Stimulated activated CD4-positive, alpha-beta T cell treated with anti-CD3 and anti-CD28 coated beads, TNF-alpha, amount 100 ng/mL, for 4 hours (primary cell): ENCODE results near the gene SPDEF.

ENCODE experiments used
- DNase-seq, 3 experiments: peaks; one replicate each; pipeline ENCODE4 v3.0.0-alpha.2; 2020; ENCODE audit warnings: low read depth in 3 of 3

Gene SPDEF

DNA sequence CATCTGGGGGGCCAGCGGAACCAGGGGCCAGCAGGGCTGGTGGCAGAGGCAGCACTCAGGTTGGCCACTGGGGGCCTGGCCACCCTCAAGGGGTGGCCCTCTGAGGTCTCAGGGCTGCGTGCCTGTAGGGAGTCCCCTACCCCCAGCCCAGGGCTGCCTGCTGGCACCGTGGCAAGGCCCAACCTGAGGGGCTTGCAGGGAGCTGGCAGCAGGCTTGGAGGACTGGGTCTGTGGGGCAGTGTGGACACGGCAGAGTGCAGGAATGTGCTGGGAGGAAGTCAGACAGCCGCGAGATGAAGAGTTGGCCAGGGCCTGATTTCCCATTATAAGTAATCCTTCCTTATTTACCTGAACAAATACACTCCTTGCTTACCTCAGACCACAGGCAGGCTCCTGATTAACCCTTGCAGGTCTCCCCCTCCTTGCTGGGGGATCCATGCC is at the start of gene SPDEF:
Gene SPDEF (minus strand): TSS at position 299 of the 441 bp plus-strand sequence. CDS start 11,874 bp downstream, outside the sequence.
- no peak for DNase-seq

DNA sequence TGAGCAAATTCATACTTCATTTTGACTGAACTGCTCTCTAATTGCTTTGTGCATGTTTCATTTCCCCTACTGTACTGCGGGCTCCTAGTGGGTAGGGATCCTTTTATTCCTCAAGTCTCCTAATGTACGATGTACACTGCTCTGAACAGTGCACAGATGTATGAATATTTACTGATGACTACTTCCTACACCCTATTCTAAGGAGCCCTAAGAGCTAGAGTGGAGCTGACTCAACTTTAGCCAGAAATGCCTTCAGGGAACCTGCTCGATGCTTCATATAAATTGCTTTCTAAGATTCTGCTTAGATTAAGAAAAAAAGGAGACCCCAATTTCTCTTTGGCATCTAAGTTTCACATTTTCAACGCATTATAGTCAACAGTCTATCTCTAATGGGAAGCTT is 47.6 kb upstream of the SPDEF start:
- no peak for DNase-seq

DNA sequence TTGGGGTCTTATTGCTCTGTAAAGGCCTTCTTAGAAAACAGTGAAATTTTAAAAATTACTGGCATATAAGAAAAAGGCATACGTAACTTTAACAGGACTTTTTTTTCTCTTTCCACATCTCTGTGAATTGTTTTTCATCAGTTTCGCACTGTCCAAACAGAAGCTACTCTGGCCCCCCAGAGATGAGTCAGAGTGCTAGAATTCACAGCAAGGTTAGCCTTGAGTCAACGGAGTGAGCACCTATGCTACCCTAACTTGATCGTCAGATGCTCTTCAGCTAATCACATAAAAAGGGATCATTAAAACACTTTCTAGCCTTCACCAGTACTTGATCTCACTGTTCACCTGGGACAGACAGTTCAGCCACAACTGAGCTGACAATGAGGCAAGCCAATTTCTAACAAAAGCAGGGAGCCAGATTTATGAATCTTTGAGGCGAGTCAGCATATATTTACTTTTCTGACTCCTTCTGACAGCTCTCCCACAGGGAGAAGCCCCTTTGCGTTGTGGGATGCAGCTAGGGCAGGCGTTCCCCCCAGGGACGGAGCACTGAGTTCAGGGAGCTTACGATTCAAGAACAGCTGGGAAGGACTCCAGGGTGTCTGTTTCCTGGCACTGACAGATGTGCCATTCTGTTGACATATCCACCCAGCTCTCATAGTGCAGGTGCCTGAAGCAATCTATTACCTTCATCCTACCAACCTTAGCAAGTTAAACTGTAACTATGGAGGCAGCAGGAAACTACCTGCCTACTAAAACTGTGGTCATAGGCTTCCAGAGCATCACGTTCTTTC is 46.4 kb upstream of the SPDEF start:
- DNase-seq: no peak

DNA sequence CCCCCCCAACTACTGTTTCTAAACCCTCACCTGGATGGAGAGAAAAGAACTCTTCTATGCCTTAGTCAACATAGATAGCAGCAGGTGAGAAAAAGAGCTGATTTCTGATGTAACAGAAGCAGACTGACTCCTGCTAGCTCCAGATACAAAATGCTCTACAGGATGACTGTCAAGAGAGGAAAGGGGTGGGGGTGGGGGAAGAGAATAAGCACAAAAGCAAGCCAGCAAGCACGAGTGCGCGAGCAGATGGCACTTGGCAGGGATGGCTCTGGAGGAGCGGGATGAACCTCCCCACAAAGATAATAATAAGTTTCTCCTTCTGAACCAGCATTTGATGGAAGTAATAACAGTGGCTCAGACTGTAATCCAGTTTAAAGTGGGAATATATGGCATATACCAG is 45.6 kb upstream of the SPDEF start:
- DNase-seq: no peak

DNA sequence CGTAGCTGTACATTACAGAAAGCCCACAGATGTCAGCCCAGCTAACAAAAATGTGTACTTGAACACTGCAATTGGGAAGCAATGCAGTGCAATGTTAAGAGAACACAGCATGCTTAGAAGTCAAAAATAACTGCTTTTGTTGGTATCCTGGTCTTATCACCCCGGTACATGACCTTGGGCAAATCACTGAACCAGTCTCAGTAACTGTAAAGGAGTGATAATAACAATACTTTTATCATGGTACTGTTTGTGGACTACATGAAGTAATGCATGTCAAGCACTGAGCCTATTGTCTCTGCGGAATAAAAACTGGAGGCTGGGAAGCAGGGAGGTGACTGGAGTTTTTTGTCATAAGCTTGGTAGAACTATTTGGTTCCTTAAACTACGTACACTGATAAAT is 44.7 kb upstream of the SPDEF start:
- DNase-seq: no peak

DNA sequence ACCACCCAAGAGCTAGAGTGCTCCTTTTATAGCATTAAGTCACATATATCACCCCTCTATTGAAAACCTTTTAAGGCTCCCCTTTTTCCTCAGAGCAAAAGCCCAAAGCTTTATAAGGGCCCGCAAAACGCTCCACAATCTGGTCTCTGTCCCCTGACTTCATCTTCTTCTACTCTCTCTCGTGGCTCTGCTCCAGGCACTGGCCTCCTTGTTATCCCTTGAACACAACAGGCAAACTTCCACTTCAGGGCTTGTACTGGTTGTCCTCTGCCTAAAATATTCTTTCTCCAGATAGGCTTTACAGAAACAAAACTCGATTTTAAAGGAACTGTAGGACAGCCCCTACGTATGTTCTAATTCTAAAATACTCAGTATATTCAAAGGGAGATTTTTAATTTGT is 44.0 kb upstream of the SPDEF start:
- no peak for DNase-seq

DNA sequence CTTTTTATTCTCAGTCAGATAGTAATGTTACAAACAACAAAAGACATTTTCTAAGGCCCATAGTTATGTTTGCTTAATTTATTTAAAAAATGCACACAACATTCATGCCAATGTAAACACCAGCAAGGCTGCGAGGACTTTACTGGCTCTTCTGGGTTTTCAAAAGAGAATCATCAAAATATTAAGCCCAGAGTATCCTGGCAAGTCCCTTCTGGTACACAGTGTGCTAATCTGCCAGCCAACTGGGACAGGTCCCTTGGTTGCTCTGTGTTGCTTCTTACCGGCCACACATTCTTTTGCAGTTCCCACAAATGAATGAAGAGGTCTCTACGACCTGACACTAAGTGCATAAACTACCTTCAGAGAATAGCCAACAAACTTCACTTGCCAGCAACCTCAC is 42.6 kb upstream of the SPDEF start:
- DNase-seq: no peak

DNA sequence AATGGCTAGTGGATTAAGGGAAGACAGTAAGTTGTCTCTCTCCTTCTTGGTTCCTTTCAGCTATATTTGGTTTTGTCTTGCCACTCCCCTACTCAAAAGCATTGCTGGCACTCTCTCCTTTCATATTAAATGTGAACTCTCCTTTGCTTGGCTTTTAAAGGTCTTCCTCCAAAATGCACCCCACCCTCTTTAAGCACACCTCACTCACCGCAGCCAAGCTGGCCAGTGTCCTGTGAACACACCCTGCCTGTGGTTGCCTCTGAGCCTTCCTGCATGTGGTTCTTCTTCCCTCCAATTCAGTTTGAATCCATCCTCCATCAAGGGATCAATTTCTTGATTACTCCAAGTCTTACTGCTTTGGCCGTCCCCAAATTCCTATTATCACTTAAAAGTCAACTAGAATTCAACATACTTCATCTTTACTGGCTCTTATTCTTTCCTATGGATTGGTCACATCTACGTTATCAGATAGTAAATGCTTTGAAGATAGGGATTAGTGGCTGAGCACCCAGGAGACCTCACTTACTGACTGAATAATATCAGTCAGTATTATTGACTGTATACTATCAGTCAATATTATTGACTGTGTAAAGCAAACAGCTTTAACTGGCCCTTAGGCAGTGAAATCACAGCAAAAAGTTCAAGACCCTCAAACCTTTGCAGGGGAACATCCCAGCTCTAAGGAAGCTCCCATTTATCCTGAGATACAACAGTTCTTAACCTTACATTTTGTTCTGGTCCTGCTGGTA is 41.6 kb upstream of the SPDEF start:
- no peak for DNase-seq

DNA sequence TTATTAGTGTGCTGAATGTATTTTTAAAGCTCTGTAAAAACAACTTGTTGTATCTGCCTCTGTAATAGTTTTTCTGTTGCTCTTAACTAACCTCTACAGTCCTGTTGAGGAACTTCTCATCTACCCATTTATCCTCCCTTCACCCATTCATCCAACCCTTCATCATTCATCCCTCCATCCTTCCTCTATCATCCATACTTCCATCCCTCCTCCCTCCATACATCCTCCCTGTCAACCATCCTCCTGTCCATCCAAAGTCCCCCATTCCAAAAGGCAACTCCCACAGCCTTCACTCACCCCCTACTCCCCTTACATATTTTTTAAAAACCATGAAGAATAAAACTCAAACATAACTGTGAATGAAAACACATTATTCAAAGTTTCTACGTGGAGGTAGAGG is 40.7 kb upstream of the SPDEF start:
- no peak for DNase-seq

DNA sequence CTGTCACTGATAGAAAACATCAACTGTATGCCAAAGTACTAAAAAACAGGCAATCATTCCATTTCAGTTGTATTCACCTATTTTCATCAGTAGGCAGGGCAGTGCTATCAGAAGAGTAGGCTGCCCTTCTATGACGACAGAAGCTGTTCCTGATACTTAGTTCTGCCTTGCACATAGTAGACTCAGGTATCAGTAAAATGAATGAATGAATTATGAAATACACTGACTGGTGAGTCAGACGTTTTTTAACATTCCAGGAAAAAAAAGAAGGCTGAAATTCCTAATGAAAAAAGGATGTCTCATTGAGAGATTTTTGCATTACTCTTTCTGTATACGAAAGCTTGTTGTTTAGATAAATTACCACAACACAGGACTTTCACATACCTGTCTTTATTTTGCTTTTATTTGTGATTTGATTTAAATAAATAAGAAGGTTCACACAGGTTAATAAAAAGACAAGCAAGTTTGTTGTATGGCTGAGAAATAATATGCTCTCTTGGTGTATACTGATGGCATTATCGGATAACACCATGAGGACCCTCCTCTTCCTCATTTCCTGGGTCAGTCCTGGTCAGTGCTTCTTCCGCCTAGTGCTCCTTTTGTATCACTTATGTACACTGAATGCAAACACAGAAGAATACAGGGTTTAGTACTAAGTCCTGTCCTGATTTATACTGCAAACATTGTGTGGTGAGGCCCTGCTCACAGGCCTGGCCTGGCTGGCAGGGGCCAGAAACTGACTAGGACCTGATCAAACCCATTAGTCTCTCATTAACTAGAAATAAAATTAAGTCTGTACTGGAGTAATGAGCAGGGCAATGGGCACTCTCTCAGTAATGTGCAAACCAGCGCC is 39.4 kb upstream of the SPDEF start:
- DNase-seq: no peak

DNA sequence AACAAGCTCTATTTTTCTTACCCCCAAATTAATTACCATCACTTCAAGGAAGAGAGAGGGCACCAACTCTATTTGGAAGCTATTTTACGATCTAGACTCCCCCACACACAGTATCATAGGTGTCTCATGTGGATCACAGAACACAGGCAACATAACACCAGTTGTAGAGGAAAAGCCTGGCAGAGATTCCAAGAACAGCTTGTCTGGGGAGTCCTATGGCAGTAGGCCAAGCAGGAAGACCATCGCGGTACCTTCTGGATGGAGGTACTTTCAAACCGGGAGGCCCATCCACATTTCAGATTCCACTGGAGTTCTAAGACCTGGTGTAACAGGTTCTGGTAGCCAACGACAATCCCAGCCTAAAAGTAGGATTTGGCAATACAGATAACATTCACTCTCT is 37.6 kb upstream of the SPDEF start:
- DNase-seq: no peak

DNA sequence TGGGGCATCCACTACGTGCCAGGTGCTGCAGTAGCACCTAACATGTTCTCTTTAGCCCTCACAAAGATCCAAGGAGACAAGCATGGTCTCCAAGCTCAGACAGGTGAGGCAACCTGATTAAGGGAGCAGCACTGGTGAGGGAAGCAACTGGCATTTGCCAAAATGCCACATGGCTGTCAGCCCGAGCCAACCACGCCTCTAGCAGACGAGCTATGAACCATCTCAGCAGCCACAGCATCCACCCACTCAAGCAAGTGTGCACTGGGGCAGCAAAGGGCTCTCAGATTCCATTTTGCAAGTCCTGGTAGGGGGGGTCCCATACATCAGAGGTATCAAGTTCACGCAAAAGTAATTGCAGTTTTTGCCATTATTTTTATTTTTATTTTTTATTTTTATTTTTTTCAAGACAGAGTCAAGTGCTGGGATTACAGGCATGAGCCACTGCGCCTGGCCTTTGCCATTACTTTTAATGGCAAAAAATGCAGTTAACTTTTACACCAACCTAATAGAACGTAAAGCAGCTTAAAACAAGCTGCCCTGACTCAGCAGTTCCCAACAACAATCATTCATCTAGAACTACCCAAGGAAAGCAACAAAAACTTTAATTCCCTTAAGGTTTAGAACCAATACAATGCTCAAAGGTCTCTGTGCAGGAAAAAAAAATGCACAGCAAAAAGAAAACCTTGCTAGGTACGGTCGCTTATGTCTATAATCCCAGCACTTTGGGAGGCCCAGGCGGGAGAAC is 36.3 kb upstream of the SPDEF start:
- DNase-seq: no peak

DNA sequence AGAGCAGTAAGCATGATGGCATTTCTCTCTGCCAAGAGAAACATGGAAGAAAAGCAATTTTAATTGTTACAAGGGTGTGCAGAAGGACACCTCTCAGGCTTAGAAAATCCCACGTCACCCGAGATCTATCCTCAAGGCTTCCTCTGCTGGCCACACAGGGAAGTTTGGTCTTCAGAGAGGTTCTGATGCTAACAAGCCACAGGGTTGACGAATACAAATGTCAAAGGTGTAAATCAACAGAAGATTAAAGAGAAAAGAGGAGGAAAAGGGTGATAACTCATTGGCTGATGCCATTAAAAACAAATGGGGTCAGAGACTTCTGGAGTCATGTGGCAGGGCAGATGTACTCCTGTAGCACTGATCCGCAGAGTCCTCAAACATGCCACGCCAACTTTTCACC is 33.6 kb upstream of the SPDEF start:
- no peak for DNase-seq

DNA sequence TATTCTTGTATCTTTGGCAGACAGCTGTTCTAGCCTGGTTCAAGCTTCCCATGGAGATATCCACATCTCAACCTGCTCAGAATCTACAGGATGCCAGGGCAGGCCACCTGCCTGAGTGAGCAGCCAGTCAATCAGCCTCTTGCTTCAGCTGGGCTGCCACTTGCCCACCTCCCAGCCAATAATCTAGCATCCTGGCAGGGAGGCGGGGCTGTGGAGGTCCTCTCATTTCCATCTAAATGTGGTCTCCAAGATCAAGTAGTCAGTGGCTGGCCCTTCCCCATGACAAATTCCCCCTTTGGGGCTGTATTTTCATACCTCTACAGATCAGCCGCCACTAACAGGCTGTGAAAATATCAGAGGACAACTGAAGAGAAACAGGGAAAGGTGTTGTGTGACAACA is 33.0 kb upstream of the SPDEF start:
- DNase-seq: no peak

DNA sequence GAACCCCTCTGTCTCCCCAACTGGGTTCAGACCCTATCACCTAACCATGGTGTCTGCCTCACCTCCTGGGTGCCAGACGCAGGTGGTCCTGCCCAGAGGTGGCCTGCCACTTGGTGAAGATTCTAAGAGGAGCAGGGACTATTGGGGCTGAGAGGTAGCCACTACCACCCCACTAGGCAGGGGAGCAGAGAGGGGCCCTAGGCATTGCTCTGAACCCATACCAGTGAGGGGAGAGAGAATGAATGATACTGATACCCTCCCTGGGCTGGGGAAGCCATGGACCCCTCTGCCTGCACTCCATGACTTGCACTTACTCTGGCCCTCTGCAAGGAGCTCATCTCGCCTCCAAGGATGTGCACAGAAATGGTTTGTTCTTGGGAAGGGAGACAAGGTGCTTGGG is 31.7 kb upstream of the SPDEF start:
- DNase-seq: no peak

DNA sequence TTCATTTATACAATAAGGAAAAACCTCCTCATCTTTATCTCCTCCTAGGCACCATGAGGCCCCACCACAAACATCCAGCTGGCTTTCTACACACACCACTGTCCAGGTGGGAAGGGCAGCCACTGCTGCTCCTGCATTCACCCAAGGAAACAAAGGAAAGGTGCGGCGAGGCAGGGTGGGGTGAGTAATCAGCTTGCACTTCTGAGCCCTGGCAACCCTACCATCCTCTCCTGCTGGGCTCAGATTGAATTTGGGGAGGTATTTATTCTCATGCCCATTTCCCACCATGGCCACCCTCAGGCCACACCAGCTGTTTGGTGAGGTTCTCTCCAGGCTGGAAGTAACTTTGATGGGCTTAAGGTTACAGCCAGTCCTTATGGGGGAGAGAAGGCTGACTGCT is 31.2 kb upstream of the SPDEF start:
- no peak for DNase-seq

DNA sequence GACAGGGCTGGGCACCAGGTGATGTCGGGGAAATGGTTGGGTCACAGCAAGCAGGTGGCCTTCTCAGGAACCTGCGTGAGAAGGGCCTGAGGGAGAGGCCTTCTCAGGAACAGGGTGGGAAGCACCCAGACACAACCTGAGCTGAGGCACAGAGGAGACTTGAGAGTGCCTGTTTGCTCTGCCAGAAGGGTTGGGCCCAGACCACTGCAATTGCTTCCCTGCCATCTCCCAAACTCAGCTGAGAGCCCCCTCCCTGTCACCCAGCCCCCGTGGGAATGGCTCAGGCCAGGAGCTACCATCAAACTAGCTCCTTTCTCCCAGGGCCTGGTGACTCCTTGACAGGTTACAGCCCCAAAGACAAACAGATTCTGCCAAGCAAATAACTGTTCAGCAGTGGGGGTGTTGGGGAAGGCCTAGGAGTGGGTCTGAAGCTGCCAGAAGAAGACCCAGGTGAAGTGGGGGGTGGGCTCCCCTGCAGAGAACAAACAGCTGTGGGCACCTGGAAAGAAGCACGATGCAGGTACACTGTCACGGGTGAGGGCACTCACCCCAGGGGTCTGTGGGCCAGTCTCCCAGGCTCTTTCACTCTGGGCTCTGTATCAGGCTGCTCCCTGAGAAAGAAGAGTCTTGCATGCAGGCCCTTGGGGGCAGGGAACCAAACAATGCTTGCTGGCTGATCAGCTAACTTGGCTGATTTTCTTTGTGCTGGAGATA is 30.4 kb upstream of the SPDEF start:
- DNase-seq: no peak

DNA sequence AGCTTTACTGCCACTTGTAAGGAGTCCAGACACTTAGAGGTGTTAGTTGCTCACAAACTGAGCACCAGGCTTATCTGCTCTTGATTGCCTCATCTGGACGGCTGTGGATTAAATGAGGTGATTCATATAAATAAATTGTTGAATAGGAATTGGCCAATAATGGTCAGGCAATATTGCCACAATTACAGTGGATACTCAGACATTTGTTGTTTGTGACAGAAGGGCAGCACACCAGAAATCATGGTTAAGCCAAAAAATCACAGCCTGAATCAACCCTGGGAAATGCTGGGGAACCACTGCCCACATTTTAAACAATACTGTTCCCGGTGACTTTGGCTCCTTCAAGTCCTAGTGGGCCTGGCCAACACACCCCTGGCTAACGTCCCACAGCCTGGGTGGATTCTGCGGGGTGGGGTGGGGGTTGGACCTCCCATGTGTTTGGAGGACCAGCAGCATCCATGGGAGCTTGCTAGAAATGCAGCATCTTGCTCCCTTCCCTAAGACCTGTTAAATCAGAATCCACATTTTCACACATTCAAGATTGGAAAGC is 29.5 kb upstream of the SPDEF start:
- DNase-seq: no peak

DNA sequence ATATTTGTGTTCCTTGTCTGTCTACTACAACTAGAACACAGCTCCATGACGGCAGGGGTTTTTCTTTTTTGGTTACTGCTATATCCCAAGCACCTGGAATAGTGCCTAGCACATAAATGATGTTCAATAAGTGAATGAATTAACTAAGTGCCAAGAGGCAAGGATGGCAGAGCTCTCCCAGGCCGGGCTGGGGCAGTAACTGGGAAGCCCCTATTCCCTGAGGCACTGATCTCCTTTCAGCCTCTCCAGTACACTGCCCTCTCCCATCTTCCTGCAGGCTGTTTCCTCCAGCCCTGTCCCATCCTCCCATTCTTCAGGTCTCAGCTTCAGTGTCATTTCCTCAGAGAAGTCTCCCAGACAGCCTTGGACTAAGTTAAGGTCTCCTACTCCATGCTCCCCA is 29.0 kb upstream of the SPDEF start:
- no peak for DNase-seq

DNA sequence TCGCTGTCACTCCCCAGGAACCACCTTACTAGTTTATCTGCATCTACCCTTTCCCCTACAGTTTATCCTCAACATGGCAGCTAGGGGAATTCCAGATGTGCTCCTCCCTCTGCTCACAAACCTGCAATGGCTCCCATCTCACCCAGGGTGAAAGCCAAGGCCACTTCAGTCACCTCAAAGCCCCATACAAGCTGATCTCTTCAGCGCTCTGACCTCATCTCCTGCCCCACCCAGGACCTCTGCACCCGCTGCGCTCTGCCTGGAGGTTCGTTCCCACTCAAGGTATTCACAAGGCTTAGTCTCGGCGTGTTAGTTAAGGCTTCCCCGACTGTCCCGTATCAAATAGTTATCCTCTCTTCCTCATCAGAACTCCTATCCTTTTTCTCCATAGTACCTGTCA is 28.6 kb upstream of the SPDEF start:
- no peak for DNase-seq
